Fibroblast of the aortic adventitia (primary cell): ENCODE measurements around the gene CYP26C1. TPM values are rescaled to one million over a fixed set of nuclear protein-coding genes. Genes with fewer than 3 reads are reported as not detected.

Experiments used
- DNase-seq: peaks from one replicate; pipeline ENCODE4 v3.0.0-alpha.2; 2010; ENCODE audit warnings: low read depth
- H3K4me3 ChIP-seq: 2 replicates; pipeline ENCODE4 v1.5.1; 2011; ENCODE audit warnings: low read depth, mild to moderate bottlenecking, control low read depth, low read length, moderate library complexity
- CTCF ChIP-seq: IDR thresholded peaks from 2 replicates; pipeline ENCODE4 v1.5.1; 2011; ENCODE audit warnings: mild to moderate bottlenecking, low read length, control low read depth, inconsistent platforms; ENCODE audit not compliant: insufficient read depth
- total RNA-seq: library from RNA; depleted of rRNA; stranded (reverse); fragments of >200 nt; gene quantifications from 2 replicates; pipeline ENCODE4 v1.2.3, GENCODE V29; 2012; ENCODE audit warnings: low replicate concordance

CYP26C1 gene
- total RNA-seq = 0.09 TPM in 1 of 2 replicates, not detected in the other

- no peak for TF ChIP-seq CTCF
- no peak for DNase-seq
- no peak within 1 kb of the TSS for H3K4me3 ChIP-seq
These were observed at the start of gene CYP26C1 for GRCh38 chr10:93059975-93060886. CYP26C1 (plus strand) TSS chr10:93060798; CDS start chr10:93061264, 466 bp downstream.

- H3K4me3 ChIP-seq = no peak overlapping the region
- DNase-seq = no peak
- no peak for TF ChIP-seq CTCF
These were observed 44.9 kb upstream of the CYP26C1 start for GRCh38 chr10:93015722-93016121.

GRCh38 chr10:93023013-93023650 lies 37.5 kb upstream of the CYP26C1 start:
- no peak overlapping the region for H3K4me3 ChIP-seq
- DNase-seq = no peak
- no peak for TF ChIP-seq CTCF

- H3K4me3 ChIP-seq = no peak overlapping the region
- no peak for DNase-seq
- TF ChIP-seq CTCF = no peak
These were observed 34.5 kb upstream of the CYP26C1 start for GRCh38 chr10:93026072-93026471.

- H3K4me3 ChIP-seq = no peak overlapping the region
- no peak for TF ChIP-seq CTCF
- no peak for DNase-seq
These were observed 33.1 kb upstream of the CYP26C1 start for GRCh38 chr10:93027508-93027907.

GRCh38 chr10:93028883-93029282 lies 31.7 kb upstream of the CYP26C1 start:
- H3K4me3 ChIP-seq = no peak overlapping the region
- peak; percentile 60 for DNase-seq
- no peak for TF ChIP-seq CTCF
